GM10248 (cell line): Measurements from ENCODE around the gene BOLL.

Source experiments
- CTCF ChIA-PET: fragments of 300-600 bp; sonication (Branson Sonifier 250); formaldehyde crosslinking; extraction: SDS; loops from one replicate; lab custom pipeline; 2021; ENCODE audit warnings: antibody characterized with exemption; lab: Yijun Ruan, JAX
- POLR2A ChIA-PET: fragments of 350-650 bp; sonication (Branson Sonifier 250); formaldehyde crosslinking; extraction: SDS; loops from one replicate; lab custom pipeline; 2020; ENCODE audit warnings: antibody characterized with exemption; lab: Yijun Ruan, JAX
- DNase-seq: peaks from one replicate; pipeline ENCODE4 v3.0.0; 2012; ENCODE audit errors: extremely low spot score
- CTCF ChIP-seq: IDR thresholded peaks from 2 replicates; pipeline ENCODE4 v1.5.1; 2012; ENCODE audit warnings: mild to moderate bottlenecking, low read depth; ENCODE audit errors: extremely low read depth, missing control alignments, control extremely low read depth

The BOLL gene

GRCh38 chr2:197707316-197708213 lies 77.6 kb downstream of the BOLL start:
- peak; percentile 63 for TF ChIP-seq CTCF
- POLR2A ChIA-PET, result no interaction called here
- CTCF ChIA-PET, result interaction anchor here (0.7 to 3.8 kb wide), 11 partner anchors 8 to 589 kb away, joined by 3 to 37 read pairs (median 4); no protein-coding TSS in a partner anchor

DNA sequence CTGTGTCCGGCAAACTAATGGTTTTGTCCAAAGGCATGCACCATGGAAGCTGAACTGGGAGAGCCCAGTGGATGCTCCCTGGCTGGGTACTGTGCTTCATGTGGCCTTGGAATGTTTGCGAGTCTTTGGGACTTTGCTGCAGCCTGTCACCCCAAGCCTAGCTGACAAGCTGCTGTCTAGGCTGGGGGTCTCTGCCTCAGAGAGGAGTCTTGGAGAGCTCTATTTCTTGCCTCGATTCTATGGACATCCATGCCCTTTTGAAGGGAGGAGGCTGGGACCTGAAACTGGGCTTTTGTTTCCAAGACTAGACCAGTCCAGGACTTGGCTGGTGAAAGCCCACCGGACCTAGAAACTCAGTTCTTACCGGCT lies 78.3 kb downstream of the BOLL start:
- ChIA-PET POLR2A (no interaction called here), CTCF (interaction anchor here (0.7 to 3.8 kb wide), 10 partner anchors 9 to 590 kb away, joined by 3 to 37 read pairs (median 4); no protein-coding TSS in a partner anchor)
- no peak for DNase-seq
- no peak for TF ChIP-seq CTCF

More at GRCh38 chr2:197707316-197708213, 77.6 kb downstream of the BOLL start:
- peak; percentile 32 for DNase-seq

- POLR2A ChIA-PET, result no interaction called here
- TF ChIP-seq CTCF, result no peak
- CTCF ChIA-PET, result interaction anchor here (0.7 to 3.8 kb wide), 13 partner anchors 9 to 590 kb away, joined by 3 to 37 read pairs (median 4); no protein-coding TSS in a partner anchor
- no peak for DNase-seq
Observed at GRCh38 chr2:197705912-197706838, 78.9 kb downstream of the BOLL start.

GRCh38 chr2:197705121-197705911 lies 79.8 kb downstream of the BOLL start, which contains the start of gene MARS2:
MARS2 (plus strand) TSS chr2:197705369; CDS start chr2:197705406, 37 bp downstream.
- ChIA-PET CTCF (interaction anchor here (0.8 to 3.8 kb wide), 6 partner anchors 9 to 105 kb away, joined by 3 to 37 read pairs (median 3); no protein-coding TSS in a partner anchor), POLR2A (interaction anchor here (1.1 kb wide), 1 partner anchor 206 kb away, joined by 4 read pairs; the partner anchor contains the start of genes HSPD1 and HSPE1)
- TF ChIP-seq CTCF, result no peak
- peak; percentile 97 for DNase-seq

- TF ChIP-seq CTCF, result no peak
- ChIA-PET CTCF (interaction anchor here (0.8 to 3.8 kb wide), 3 partner anchors 10 to 105 kb away, joined by 3 to 37 read pairs (median 5); no protein-coding TSS in a partner anchor), POLR2A (interaction anchor here (1.1 kb wide), 1 partner anchor 205 kb away, joined by 4 read pairs; the partner anchor contains the start of genes HSPD1 and HSPE1)
- DNase-seq, result no peak
Observed at GRCh38 chr2:197704434-197705120, 80.5 kb downstream of the BOLL start.
